Neural progenitor cell (in vitro differentiated cells): ENCODE results near the gene MGAT4A.

Experiments used
- EZH2phosphoT487 ChIP-seq: fragments of 200-600 bp; sonication (generic); IDR thresholded peaks from 2 replicates; pipeline ENCODE4 v1.6.1; 2017; ENCODE audit warnings: antibody characterized with exemption
- TF ChIP-seq, protein P1 (sequence below): fragments of 200-600 bp; sonication (generic); IDR thresholded peaks from 2 replicates; pipeline ENCODE4 v1.5.1; 2017; ENCODE audit warnings: antibody characterized with exemption, mild to moderate bottlenecking

DNA sequence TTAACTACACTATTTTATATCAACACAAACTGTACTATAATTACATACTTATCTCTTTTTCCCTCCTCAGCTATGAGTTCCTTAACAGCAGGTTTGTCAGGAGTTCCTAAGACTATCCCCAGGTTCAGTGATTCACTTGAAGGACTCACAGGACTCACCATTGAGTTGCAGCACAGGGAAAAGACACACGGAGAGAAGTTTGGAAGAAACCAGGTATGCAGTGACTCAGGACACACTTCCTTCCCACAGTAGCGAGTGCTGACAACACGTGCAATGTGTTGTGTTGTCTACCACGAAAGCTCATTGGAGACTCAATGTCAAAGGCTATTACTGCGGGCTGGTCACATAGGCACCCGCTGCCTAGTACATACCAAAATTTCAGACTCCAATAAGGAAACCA lies 32.0 kb downstream of the MGAT4A start:
- TF ChIP-seq, protein P1, sequence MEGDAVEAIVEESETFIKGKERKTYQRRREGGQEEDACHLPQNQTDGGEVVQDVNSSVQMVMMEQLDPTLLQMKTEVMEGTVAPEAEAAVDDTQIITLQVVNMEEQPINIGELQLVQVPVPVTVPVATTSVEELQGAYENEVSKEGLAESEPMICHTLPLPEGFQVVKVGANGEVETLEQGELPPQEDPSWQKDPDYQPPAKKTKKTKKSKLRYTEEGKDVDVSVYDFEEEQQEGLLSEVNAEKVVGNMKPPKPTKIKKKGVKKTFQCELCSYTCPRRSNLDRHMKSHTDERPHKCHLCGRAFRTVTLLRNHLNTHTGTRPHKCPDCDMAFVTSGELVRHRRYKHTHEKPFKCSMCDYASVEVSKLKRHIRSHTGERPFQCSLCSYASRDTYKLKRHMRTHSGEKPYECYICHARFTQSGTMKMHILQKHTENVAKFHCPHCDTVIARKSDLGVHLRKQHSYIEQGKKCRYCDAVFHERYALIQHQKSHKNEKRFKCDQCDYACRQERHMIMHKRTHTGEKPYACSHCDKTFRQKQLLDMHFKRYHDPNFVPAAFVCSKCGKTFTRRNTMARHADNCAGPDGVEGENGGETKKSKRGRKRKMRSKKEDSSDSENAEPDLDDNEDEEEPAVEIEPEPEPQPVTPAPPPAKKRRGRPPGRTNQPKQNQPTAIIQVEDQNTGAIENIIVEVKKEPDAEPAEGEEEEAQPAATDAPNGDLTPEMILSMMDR: no peak
- no peak for TF ChIP-seq EZH2phosphoT487
